H9 (cell line): ENCODE data around the gene KRT77. TPM values are rescaled to one million over a fixed set of nuclear protein-coding genes. Genes with fewer than 3 reads are reported as not detected.

Experiments
- DNase-seq: peaks from one replicate; pipeline ENCODE4 v3.0.0-alpha.2; 2017
- H2AFZ ChIP-seq: one replicate; pipeline ENCODE4 v1.6.1; 2013; ENCODE audit warnings: mild to moderate bottlenecking, low read length, control low read depth, moderate library complexity
- H2AK5ac ChIP-seq: 2 replicates; pipeline ENCODE4 v1.6.1; 2013; ENCODE audit warnings: low read length, control low read depth, mixed read lengths; ENCODE audit not compliant: insufficient read length
- H2BK120ac ChIP-seq: one replicate; pipeline ENCODE4 v1.6.1; 2013; ENCODE audit warnings: low read depth, mild to moderate bottlenecking, low read length, control low read depth, inconsistent platforms; ENCODE audit not compliant: poor library complexity, severe bottlenecking
- H2BK12ac ChIP-seq: 2 replicates; pipeline ENCODE4 v1.6.1; 2013; ENCODE audit warnings: low read length, control low read depth, mixed read lengths, low read depth; ENCODE audit not compliant: insufficient read length
- H2BK15ac ChIP-seq: 2 replicates; pipeline ENCODE4 v1.6.1; 2013; ENCODE audit warnings: low read depth, low read length, control low read depth
- H2BK20ac ChIP-seq: one replicate; pipeline ENCODE4 v1.6.1; 2013; ENCODE audit warnings: low read depth, mild to moderate bottlenecking, low read length, control low read depth, inconsistent platforms; ENCODE audit not compliant: poor library complexity, severe bottlenecking
- H2BK5ac ChIP-seq: 2 replicates; pipeline ENCODE4 v1.6.1; 2013; ENCODE audit warnings: low read length, control low read depth, mixed read lengths; ENCODE audit not compliant: insufficient read length
- H3K14ac ChIP-seq: 2 replicates; pipeline ENCODE4 v1.6.1; 2013; ENCODE audit warnings: low read length, control low read depth; ENCODE audit not compliant: insufficient read depth
- H3K18ac ChIP-seq: 2 replicates; pipeline ENCODE4 v1.6.1; 2013; ENCODE audit warnings: low read depth, mild to moderate bottlenecking, mixed read lengths, low read length, control low read depth; ENCODE audit not compliant: insufficient read length
- H3K23ac ChIP-seq: 2 replicates; pipeline ENCODE4 v1.6.1; 2013; ENCODE audit warnings: low read length, control low read depth, mixed read lengths, low read depth; ENCODE audit not compliant: insufficient read length
- H3K23me2 ChIP-seq: 2 replicates; pipeline ENCODE4 v1.6.1; 2013; ENCODE audit warnings: low read depth, mild to moderate bottlenecking, mixed read lengths, low read length, control low read depth; ENCODE audit not compliant: insufficient read length, poor library complexity, severe bottlenecking
- H3K27ac ChIP-seq: 2 replicates; pipeline ENCODE4 v1.5.1; 2013; ENCODE audit warnings: low read length, control low read depth, mixed read lengths, low read depth; ENCODE audit not compliant: insufficient read length
- H3K27me3 ChIP-seq: 2 replicates; pipeline ENCODE4 v1.6.1; 2013; ENCODE audit warnings: low read length, control low read depth, inconsistent platforms; ENCODE audit not compliant: insufficient read depth
- H3K4ac ChIP-seq: 2 replicates; pipeline ENCODE4 v1.6.1; 2013; ENCODE audit warnings: low read depth, mild to moderate bottlenecking, control low read depth, inconsistent platforms, low read length, moderate library complexity
- H3K4me1 ChIP-seq: 2 replicates; pipeline ENCODE4 v1.6.1; 2013; ENCODE audit warnings: low read length, control low read depth, inconsistent platforms; ENCODE audit not compliant: insufficient read depth
- H3K4me2 ChIP-seq: 2 replicates; pipeline ENCODE4 v1.6.1; 2013; ENCODE audit warnings: low read length, control low read depth, mixed read lengths; ENCODE audit not compliant: insufficient read length, insufficient read depth
- H3K56ac ChIP-seq: 2 replicates; pipeline ENCODE4 v1.6.1; 2013; ENCODE audit warnings: low read depth, mild to moderate bottlenecking, mixed read lengths, low read length, control low read depth; ENCODE audit not compliant: insufficient read length
- H3K79me1 ChIP-seq: 2 replicates; pipeline ENCODE4 v1.6.1; 2013; ENCODE audit warnings: low read depth, mild to moderate bottlenecking, moderate library complexity, low read length, control low read depth, inconsistent platforms; ENCODE audit not compliant: insufficient read depth, poor library complexity, severe bottlenecking
- H3K79me2 ChIP-seq: 2 replicates; pipeline ENCODE4 v1.6.1; 2013; ENCODE audit warnings: low read length, control low read depth, inconsistent platforms; ENCODE audit not compliant: insufficient read depth
- H3K9ac ChIP-seq: 2 replicates; pipeline ENCODE4 v1.6.1; 2013; ENCODE audit warnings: low read length, control low read depth, mixed read lengths; ENCODE audit not compliant: insufficient read length; ENCODE audit errors: extremely low read depth
- H3K9me3 ChIP-seq: one replicate; pipeline ENCODE4 v1.6.1; 2013; ENCODE audit warnings: low read depth, low read length, inconsistent platforms; ENCODE audit not compliant: control insufficient read depth
- H3T11ph ChIP-seq: one replicate; pipeline ENCODE4 v1.6.1; 2013; ENCODE audit warnings: mild to moderate bottlenecking, low read length, control low read depth, inconsistent platforms
- H4K20me1 ChIP-seq: one replicate; pipeline ENCODE4 v1.6.1; 2013; ENCODE audit not compliant: control insufficient read depth, insufficient read length, insufficient read depth
- H4K5ac ChIP-seq: 2 replicates; pipeline ENCODE4 v1.6.1; 2013; ENCODE audit warnings: low read depth, mild to moderate bottlenecking, mixed read lengths, low read length, control low read depth; ENCODE audit not compliant: insufficient read length
- H4K8ac ChIP-seq: replicated peaks from 2 replicates; pipeline ENCODE4 v1.6.1; 2013; ENCODE audit warnings: low read length, control low read depth, mixed read lengths, low read depth; ENCODE audit not compliant: insufficient read length
- H4K91ac ChIP-seq: 2 replicates; pipeline ENCODE4 v1.6.1; 2013; ENCODE audit warnings: low read depth, mild to moderate bottlenecking, moderate library complexity, mixed read lengths, low read length, control low read depth; ENCODE audit not compliant: insufficient read length
- H3K27ac Mint-ChIP-seq, 3 experiments: 2 replicates in 2 of 3; 3 replicates in 1 of 3; pipeline ENCODE4 v1.8.0; 2020 to 2021; ENCODE audit warnings: mixed read lengths in 3 of 3, mild to moderate bottlenecking in 1 of 3, moderate library complexity in 1 of 3
- H3K27me3 Mint-ChIP-seq: 2 replicates; pipeline ENCODE4 v1.8.0; 2021; ENCODE audit warnings: low read depth, mild to moderate bottlenecking, moderate library complexity, mixed read lengths
- H3K36me3 Mint-ChIP-seq, 3 experiments: 2 replicates in 2 of 3; 3 replicates in 1 of 3; pipeline ENCODE4 v1.8.0; 2020 to 2021; ENCODE audit warnings: low read depth in 3 of 3, mixed read lengths in 3 of 3; ENCODE audit not compliant: insufficient read depth in 1 of 3
- H3K4me1 Mint-ChIP-seq, 2 experiments: 2 replicates each; pipeline ENCODE4 v1.8.0; 2020; ENCODE audit warnings: mixed read lengths in 2 of 2
- H3K4me3 Mint-ChIP-seq, 2 experiments: 2 replicates in 1 of 2; 3 replicates in 1 of 2; pipeline ENCODE4 v1.8.0; 2020 to 2021; ENCODE audit warnings: mild to moderate bottlenecking in 2 of 2, mixed read lengths in 2 of 2, moderate library complexity in 1 of 2
- H3K9me3 Mint-ChIP-seq, 2 experiments: 2 replicates in 1 of 2; 3 replicates in 1 of 2; pipeline ENCODE4 v1.8.0; 2020; ENCODE audit warnings: mild to moderate bottlenecking in 2 of 2, mixed read lengths in 2 of 2, moderate library complexity in 1 of 2
- CTCF ChIP-seq: fragments of 200-600 bp; sonication (generic); conservative IDR thresholded peaks from 3 replicates; pipeline ENCODE4 v1.8.0; 2021; ENCODE audit warnings: antibody characterized with exemption, mild to moderate bottlenecking
- WGBS: extraction: QIAGEN DNeasy Blood & Tissue Kit; methylation state at CpG from one replicate; pipeline ENCODE4 v1.1.7; 2013; ENCODE audit warnings: missing lambda C conversion rate, low lambda C conversion rate, mixed read lengths; ENCODE audit not compliant: insufficient read length; ENCODE audit errors: extremely low coverage; 5-methylcytosine and 5-hydroxymethylcytosine counted together
- total RNA-seq: library from RNA; stranded (reverse); gene quantifications from 2 replicates; pipeline ENCODE4 v1.2.1, GENCODE V29; 2021

The KRT77 gene
- total RNA-seq, 1 experiment from 2014 or later = not detected

GRCh38 chr12:52660934-52661499, 42.3 kb downstream of the KRT77 start:
- Mint-ChIP-seq H3K4me3 (no peak overlapping the region), H3K9me3 (no peaks in the 10 kb centered on the region), H3K4me1 (peaks cover 0 to 4% of the 10 kb centered on the region in 2 experiments; a peak in 2 of 4 replicates), H3K27me3 (peaks cover 20% of the 10 kb centered on the region), H3K36me3 (no peaks in the 10 kb centered on the region), H3K27ac (no peak overlapping the region)
- Histone ChIP-seq H3K14ac (no peak overlapping the region), H2BK12ac (no peak overlapping the region), H4K20me1 (peaks cover 2% of the 10 kb centered on the region), H3K79me1 (no peaks in the 10 kb centered on the region), H2BK15ac (no peak overlapping the region), H2BK5ac (no peak overlapping the region), H3K23me2 (no peaks in the 10 kb centered on the region), H3K27ac (no peak overlapping the region), H2BK20ac (no peak overlapping the region), H2AFZ (no peak overlapping the region), H4K8ac (no peak overlapping the region), H3K4me2 (no peak overlapping the region), H2AK5ac (no peak overlapping the region), H3K9ac (no peak overlapping the region), H3K23ac (no peak overlapping the region), H3K4ac (no peak overlapping the region), H3K18ac (no peak overlapping the region), H3K9me3 (no peaks in the 10 kb centered on the region), H3K27me3 (no peaks in the 10 kb centered on the region), H4K91ac (no peak overlapping the region), H3K56ac (no peak overlapping the region), H4K5ac (no peak overlapping the region), H2BK120ac (no peak overlapping the region), H3T11ph (no peak overlapping the region), H3K4me1 (no peaks in the 10 kb centered on the region), H3K79me2 (no peaks in the 10 kb centered on the region)
- no CpG with 5 or more reads among the region's 3 CpGs for WGBS
- no peak for TF ChIP-seq CTCF
- DNase-seq = no peak
